ENCODE measurements around the gene ITPR2.

ITPR2 gene

DNA sequence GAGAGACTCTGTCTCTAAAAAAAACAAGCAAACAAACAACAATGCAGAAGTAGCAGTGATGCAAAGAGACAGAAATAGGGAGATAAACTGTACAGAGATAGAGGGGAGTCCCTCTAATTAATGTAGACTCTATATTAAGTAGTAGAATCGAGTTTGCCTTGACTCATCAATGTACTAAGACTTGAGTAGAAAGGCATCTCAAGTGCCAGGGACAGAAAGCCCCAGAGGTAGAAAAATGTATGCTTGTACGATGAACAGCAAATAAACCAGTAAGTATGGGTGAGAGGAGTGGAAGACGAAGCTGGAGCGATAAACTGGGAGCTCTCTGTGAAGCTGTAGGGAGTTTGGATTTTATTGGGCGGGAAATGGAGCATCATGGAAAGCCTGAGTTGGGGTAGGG is 429.4 kb downstream of the ITPR2 start:
- Mint-ChIP-seq H3K4me3 (no peak overlapping the region), H3K36me3 (ENCODE audit: insufficient read depth) (no peaks in the 10 kb centered on the region), H3K27ac (no peak overlapping the region), H3K9me3 (no peaks in the 10 kb centered on the region), H3K27me3 (no peaks in the 10 kb centered on the region), H3K4me1 (ENCODE audit: low read depth in 2 of 2) (no peaks in the 10 kb centered on the region)
- DNase-seq (no peak), ATAC-seq (replicated peaks) (no peak)

DNA sequence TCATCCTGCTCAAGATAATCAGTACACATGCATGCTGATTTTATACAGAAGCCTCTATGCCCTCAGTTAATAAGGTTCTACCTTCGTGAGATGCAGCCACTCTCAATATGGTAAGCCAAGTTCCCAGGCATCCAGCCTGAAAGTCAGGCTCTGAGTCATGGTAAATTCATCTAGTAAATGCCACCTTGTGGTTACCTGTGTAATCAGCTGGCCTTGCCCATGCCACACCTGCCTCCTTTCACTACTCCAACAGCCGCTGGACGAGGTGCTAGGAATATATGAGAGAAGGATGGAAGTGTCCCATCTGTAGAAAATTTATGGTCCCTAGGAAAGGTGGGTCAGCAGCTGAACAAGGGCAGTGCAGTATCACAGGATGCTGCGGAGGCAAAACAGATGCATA is 430.3 kb downstream of the ITPR2 start:
- H3K27ac Mint-ChIP-seq, result no peak overlapping the region
- no peaks in the 10 kb centered on the region for H3K4me1 Mint-ChIP-seq (ENCODE audit: low read depth in 2 of 2)
- H3K9me3 Mint-ChIP-seq, result no peaks in the 10 kb centered on the region
- no peaks in the 10 kb centered on the region for H3K36me3 Mint-ChIP-seq (ENCODE audit: insufficient read depth)
- DNase-seq, result no peak
- no peak for ATAC-seq (replicated peaks)
- H3K27me3 Mint-ChIP-seq, result no peaks in the 10 kb centered on the region
- H3K4me3 Mint-ChIP-seq, result no peak overlapping the region

DNA sequence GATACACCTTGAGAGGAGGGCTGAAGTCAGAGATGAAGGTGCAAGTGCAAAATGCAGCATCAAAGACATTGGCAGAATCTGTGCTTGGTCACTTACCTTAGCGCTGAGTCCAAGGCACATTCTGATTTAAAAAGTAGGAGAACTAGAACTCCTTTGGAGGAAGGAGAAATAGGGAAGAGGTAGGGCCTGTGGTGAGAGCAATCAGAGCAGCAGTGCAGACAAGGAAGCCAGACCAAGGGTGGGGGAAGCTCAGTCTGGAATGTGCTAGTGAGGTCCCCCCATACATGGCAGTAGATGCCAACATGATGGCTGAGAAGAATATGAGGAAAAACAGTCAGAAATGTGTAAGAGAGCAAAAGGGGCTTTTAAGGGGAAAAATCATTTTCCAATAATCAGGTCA is 431.1 kb downstream of the ITPR2 start:
- DNase-seq (no peak), ATAC-seq (replicated peaks) (no peak)
- H3K4me1 Mint-ChIP-seq (ENCODE audit: low read depth in 2 of 2), result no peaks in the 10 kb centered on the region
- no peak overlapping the region for H3K27ac Mint-ChIP-seq
- H3K9me3 Mint-ChIP-seq, result no peaks in the 10 kb centered on the region
- H3K4me3 Mint-ChIP-seq, result no peak overlapping the region
- no peaks in the 10 kb centered on the region for H3K27me3 Mint-ChIP-seq
- H3K36me3 Mint-ChIP-seq (ENCODE audit: insufficient read depth), result no peaks in the 10 kb centered on the region

DNA sequence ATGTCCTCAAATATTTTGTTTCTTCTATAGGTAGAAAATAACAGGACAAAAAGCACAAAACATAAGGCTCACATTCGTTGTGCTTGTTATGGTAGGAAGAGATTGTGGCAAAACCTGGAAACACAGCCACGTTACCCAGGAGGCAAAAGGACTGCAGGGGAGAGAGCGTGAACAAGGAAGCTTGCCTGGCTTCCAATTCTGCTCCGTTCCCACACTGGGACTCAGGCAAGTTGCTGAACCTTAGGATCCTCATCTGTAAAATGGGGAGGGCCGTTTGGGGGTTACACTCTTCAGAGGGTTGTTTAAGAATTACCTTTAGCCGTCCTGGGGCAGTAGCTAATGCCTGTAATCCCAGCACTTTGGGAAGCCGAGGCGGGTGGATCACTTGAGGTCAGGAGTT is 432.4 kb downstream of the ITPR2 start:
- Mint-ChIP-seq H3K4me1 (ENCODE audit: low read depth in 2 of 2) (no peaks in the 10 kb centered on the region), H3K9me3 (no peaks in the 10 kb centered on the region), H3K4me3 (no peak overlapping the region), H3K27ac (no peak overlapping the region), H3K27me3 (no peaks in the 10 kb centered on the region), H3K36me3 (ENCODE audit: insufficient read depth) (no peaks in the 10 kb centered on the region)
- ATAC-seq (replicated peaks) (no peak), DNase-seq (no peak)

DNA sequence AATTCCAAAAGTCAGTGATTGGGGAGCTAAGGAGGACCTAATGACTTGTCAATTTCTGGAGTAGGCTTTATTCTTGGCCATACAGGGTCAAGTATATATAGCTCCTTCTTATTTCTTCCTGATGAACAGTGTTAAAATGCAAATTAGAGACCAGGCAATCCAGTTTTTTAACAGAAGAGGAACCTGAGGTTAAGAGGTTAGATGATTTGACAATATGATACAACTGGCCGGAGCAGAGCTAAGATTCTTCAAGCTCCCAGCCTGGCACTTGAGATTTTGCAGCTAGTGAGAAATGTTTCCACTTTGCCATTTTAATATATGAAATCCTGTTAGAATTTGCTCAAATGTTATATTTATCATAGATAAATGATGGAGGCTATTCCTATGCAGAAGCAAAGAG is 433.6 kb downstream of the ITPR2 start:
- H3K27ac Mint-ChIP-seq, result no peak overlapping the region
- H3K9me3 Mint-ChIP-seq, result no peaks in the 10 kb centered on the region
- H3K4me3 Mint-ChIP-seq, result no peak overlapping the region
- H3K4me1 Mint-ChIP-seq (ENCODE audit: low read depth in 2 of 2), result no peaks in the 10 kb centered on the region
- no peak for ATAC-seq (replicated peaks)
- no peaks in the 10 kb centered on the region for H3K27me3 Mint-ChIP-seq
- DNase-seq, result no peak
- H3K36me3 Mint-ChIP-seq (ENCODE audit: insufficient read depth), result no peaks in the 10 kb centered on the region

DNA sequence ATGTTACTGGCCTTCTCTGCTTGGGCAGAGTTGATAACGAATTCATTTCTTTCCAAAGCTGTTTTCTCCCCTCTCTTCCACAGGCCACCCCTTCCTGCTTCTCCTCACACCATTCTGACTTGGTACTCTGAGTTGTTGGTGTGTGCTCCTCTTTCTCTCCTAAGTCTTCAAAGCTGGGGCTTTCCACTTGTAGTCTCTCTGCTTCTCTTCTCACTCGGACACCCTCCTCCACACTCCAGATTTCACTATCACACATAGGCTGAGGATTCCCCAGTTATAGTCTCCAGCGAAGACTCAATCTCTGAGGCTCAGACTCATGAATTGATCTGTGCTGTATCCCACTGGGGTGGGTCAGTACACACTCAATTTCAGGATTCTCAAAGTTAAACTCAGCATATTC is 436.6 kb downstream of the ITPR2 start:
- no peaks in the 10 kb centered on the region for H3K27me3 Mint-ChIP-seq
- H3K36me3 Mint-ChIP-seq (ENCODE audit: insufficient read depth), result no peaks in the 10 kb centered on the region
- no peaks in the 10 kb centered on the region for H3K9me3 Mint-ChIP-seq
- ATAC-seq (replicated peaks) (no peak), DNase-seq (no peak)
- H3K4me1 Mint-ChIP-seq (ENCODE audit: low read depth in 2 of 2), result no peaks in the 10 kb centered on the region
- no peak overlapping the region for H3K27ac Mint-ChIP-seq
- H3K4me3 Mint-ChIP-seq, result no peak overlapping the region

DNA sequence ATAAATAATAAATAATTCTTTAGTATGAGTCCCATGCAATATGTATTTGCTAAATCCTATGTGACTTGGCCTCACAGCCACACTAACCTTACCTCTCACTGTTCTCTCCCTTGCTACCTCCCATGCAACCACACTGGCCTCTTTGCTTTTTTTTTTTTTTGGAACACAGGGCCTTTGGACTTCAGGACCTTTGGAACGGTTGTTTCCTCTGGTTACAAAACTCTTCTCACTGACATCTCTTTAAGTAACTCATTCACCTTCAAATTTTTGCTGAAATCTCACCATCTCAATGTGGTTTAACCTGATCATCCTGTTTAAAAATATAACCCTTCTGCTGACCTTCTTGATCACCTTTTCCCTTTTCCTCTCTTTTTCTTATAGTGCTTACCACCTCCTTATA is 443.7 kb downstream of the ITPR2 start:
- H3K9me3 Mint-ChIP-seq, result no peaks in the 10 kb centered on the region
- peaks cover 5% of the 10 kb centered on the region for H3K36me3 Mint-ChIP-seq (ENCODE audit: insufficient read depth)
- H3K4me1 Mint-ChIP-seq (ENCODE audit: low read depth in 2 of 2), result no peaks in the 10 kb centered on the region
- H3K4me3 Mint-ChIP-seq, result no peak overlapping the region
- no peak overlapping the region for H3K27ac Mint-ChIP-seq
- no peaks in the 10 kb centered on the region for H3K27me3 Mint-ChIP-seq
- ATAC-seq (replicated peaks) (no peak), DNase-seq (no peak)

DNA sequence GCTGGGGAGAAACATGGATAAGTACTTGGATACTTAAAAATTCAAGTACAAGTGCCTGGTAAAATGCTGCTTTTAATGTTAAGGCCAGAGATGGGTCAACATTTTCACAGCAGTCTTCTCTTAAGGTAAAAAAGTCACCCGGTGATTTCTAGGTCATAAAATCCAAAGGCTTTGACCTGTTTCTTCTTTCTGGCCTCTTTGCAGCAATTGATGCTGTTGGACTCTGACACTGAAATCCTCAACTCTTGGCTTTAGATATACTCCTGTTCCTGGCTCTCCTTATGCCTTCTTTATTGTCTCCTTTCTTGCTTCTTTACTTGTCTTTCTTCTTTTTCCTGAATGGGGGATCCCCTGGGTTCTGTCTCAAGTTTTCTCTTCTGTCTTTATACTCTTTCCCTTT is 448.5 kb downstream of the ITPR2 start:
- Mint-ChIP-seq H3K27ac (no peak overlapping the region), H3K4me1 (ENCODE audit: low read depth in 2 of 2) (no peaks in the 10 kb centered on the region)

DNA sequence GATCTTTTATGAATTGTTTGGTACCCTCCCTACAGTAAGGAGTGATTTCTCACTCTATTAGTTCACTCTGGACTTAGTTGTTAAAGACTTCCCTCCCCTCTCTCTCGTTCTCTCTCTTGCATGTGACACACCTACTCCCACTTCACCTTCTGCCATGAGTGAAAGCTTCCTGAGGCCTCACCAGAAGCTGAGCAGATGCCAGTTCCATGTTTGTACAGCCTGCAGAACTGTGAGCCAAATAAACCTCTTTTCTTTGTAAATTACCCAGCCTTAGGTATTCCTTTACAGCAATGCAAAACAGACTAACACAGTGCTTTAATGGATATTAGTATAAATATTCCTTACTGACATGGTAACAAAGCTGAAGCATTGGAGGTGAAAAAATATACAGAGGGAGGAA is 450.0 kb downstream of the ITPR2 start:
- peaks cover 12% of the 10 kb centered on the region for H3K36me3 Mint-ChIP-seq (ENCODE audit: insufficient read depth)
- no peak overlapping the region for H3K27ac Mint-ChIP-seq
- no peaks in the 10 kb centered on the region for H3K9me3 Mint-ChIP-seq
- no peak for DNase-seq
- H3K4me3 Mint-ChIP-seq, result no peak overlapping the region
- H3K4me1 Mint-ChIP-seq (ENCODE audit: low read depth in 2 of 2), result no peaks in the 10 kb centered on the region
- no peak for ATAC-seq (replicated peaks)
- H3K27me3 Mint-ChIP-seq, result no peaks in the 10 kb centered on the region

More for the DNA sequence above, 448.5 kb downstream of the ITPR2 start:
- Mint-ChIP-seq H3K4me3 (no peak overlapping the region), H3K36me3 (ENCODE audit: insufficient read depth) (peaks cover 12% of the 10 kb centered on the region), H3K27me3 (no peaks in the 10 kb centered on the region), H3K9me3 (no peaks in the 10 kb centered on the region)
- DNase-seq (no peak), ATAC-seq (replicated peaks) (no peak)

DNA sequence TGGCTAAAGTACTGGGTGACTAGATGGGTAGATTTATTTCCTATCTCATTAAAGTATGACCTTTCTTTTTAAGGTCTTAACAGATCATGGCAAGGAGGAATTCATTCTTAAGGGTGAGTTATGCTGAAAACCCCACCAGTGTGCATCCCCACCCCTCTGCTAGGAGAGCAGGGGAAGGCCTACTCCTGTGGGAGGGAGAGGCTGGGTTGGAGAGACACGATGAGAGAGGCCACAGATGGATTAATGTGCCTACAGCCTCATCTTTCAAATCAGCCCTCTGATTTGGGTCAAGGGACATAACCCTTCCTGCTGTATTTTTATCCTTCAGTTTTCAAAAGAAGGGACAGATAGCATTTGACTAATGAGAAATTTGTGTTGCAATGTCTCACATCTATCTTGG is 452.1 kb downstream of the ITPR2 start:
- H3K4me3 Mint-ChIP-seq, result no peak overlapping the region
- H3K27ac Mint-ChIP-seq, result no peak overlapping the region
- no peak for ATAC-seq (replicated peaks)
- H3K9me3 Mint-ChIP-seq, result no peaks in the 10 kb centered on the region
- H3K4me1 Mint-ChIP-seq (ENCODE audit: low read depth in 2 of 2), result no peaks in the 10 kb centered on the region
- H3K36me3 Mint-ChIP-seq (ENCODE audit: insufficient read depth), result peaks cover 7% of the 10 kb centered on the region
- DNase-seq, result no peak
- H3K27me3 Mint-ChIP-seq, result no peaks in the 10 kb centered on the region

DNA sequence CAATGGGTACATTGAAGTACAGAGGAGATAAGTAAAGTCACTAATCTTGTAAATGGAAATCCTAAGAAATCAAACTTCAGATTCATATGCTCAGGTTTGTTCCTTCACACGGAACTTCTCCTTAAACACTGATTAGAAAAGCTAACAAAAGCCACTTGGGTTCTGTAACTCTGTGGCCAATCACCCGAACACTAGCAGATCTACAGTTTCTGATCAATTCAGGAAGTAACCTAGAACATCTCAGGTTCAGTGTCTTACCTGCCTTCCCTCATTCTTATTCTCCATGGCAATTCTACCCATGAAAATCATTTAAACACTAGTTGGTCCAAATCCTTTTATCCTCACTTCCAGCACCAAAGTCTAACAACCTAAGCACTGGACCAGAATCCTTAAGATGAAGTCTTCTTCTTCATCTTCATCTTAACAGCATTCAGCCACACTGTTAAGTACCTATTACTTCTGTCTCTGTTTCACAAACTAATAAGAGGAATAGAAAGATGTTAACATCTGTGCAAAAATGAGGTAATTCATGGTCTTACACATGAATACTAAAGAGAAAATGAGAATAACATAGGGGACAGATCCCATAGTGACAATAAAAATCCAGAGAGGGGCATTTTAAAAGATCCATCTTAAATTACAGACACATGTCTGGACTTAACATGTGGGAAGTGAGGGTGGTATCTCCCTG is 453.1 kb downstream of the ITPR2 start:
- ATAC-seq (replicated peaks), result no peak
- Mint-ChIP-seq H3K36me3 (ENCODE audit: insufficient read depth) (peaks cover 7% of the 10 kb centered on the region), H3K4me3 (no peak overlapping the region), H3K4me1 (ENCODE audit: low read depth in 2 of 2) (no peaks in the 10 kb centered on the region), H3K27me3 (no peaks in the 10 kb centered on the region), H3K27ac (no peak overlapping the region), H3K9me3 (no peaks in the 10 kb centered on the region)
- DNase-seq, result no peak

DNA sequence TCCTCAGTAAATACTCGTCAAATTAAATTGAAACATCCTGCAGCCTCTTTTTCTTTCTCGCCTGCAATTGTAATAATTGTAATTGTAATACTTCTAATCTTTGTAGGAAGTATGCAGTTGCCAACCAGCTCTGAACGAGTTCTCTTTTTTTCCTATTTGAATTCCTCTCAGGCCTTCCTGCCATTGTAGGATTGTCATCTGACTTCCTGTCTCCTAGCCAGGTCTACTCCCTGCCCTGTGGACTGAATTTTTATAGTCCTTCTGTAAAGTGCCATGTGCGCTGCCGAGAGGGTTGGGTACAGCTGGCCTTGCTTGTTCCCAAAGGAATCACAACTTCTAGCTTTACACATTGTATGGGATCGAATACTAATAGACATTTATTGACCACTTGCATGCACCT is 454.3 kb downstream of the ITPR2 start:
- Mint-ChIP-seq H3K27ac (no peak overlapping the region), H3K4me1 (ENCODE audit: low read depth in 2 of 2) (no peaks in the 10 kb centered on the region), H3K36me3 (ENCODE audit: insufficient read depth) (peaks cover 7% of the 10 kb centered on the region), H3K4me3 (no peak overlapping the region), H3K9me3 (no peaks in the 10 kb centered on the region), H3K27me3 (no peaks in the 10 kb centered on the region)
- ATAC-seq (replicated peaks), result no peak
- DNase-seq, result no peak

DNA sequence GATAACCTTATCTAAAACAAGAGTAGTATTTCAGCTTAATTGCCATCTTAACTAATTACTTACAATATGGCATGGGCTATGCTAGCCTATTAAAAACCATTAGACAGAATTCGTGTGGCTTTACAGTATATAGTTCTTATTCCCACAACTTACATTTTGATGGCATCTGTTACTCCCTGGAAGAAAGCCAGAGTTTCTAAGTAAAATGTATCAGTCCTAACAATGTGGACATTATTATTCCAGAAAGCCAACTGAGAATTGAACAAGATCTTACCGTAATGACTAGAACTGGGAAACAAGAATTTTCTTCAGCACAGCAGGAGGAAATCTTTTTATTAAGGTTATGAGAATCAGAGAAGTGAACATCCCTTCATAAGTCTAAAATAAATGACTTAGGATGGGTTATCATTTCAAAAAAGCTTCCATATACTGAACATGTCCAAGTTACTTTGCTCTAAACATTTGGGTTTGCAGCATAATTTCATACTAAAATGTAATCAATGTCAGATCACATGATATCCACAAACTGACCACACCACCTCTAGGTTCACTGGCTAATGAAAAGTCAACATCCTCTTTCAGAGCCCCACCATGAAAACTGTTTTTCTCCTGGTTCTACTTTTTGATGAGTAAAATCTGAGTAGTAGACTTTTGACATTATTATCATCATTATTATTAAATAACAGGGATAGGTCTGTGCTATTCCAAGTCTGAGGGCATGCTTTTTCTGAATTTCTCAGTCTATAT is 457.9 kb downstream of the ITPR2 start:
- Mint-ChIP-seq H3K27ac (no peak overlapping the region), H3K27me3 (no peaks in the 10 kb centered on the region), H3K36me3 (ENCODE audit: insufficient read depth) (peaks cover 3% of the 10 kb centered on the region), H3K4me1 (ENCODE audit: low read depth in 2 of 2) (no peaks in the 10 kb centered on the region), H3K9me3 (no peaks in the 10 kb centered on the region), H3K4me3 (no peak overlapping the region)
- DNase-seq (no peak), ATAC-seq (replicated peaks) (no peak)

DNA sequence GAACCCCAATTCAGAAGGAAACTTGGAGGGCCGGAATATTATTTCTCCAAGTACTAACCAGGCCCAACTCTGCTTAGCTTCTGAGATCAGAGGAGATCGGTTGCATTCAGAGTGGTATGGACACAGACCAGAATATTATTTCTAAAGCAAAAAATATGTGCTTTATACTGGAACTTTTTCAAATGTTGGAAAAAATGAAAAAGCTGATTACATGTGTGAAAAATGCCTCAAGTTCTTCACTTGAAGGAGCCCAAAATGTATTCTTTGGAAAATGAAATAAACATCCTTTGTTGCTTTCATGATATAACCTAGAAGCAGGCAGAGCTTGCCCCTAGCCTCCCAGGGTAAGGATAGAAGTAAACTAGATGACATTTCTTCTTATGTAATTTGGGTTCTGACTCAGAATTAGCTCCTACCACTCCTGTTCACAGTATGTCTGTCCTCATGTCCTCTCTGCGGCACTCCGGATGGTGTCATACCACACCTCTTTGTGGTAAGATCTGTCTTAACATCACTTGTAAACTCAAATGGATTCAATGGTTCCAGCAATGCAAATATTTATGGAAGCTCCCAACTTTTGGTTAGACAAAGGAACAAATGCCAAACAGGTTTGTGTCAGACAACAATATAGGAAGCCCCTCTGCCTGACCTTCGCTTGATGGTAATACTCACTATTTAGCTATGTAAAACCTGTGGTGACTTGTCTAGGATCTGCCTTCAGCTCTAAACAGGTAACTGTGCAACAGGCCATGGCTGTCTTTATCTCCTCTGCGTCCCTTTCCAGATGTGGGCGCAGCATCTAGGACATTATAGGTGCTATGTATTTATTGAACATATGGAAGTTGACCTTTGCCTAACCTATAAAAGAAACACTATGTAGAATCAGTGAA is 459.1 kb downstream of the ITPR2 start:
- H3K27ac Mint-ChIP-seq, result no peak overlapping the region
- no peak overlapping the region for H3K4me3 Mint-ChIP-seq
- no peak for DNase-seq
- no peaks in the 10 kb centered on the region for H3K9me3 Mint-ChIP-seq
- ATAC-seq (replicated peaks), result no peak
- H3K36me3 Mint-ChIP-seq (ENCODE audit: insufficient read depth), result no peaks in the 10 kb centered on the region
- H3K27me3 Mint-ChIP-seq, result no peaks in the 10 kb centered on the region
- H3K4me1 Mint-ChIP-seq (ENCODE audit: low read depth in 2 of 2), result no peaks in the 10 kb centered on the region
